RWPE1 (cell line): Measurements from ENCODE around the gene RNASE13.

Experiments used
- CTCF ChIA-PET: fragments of 350-600 bp; sonication (Branson Sonifier 250); formaldehyde crosslinking; extraction: SDS; loops from one replicate; lab custom pipeline; 2021; lab: Yijun Ruan, JAX
- POLR2A ChIA-PET: fragments of 400-600 bp; formaldehyde crosslinking; extraction: SDS; loops from one replicate; lab custom pipeline; 2020; ENCODE audit warnings: antibody characterized with exemption; ENCODE audit not compliant: low non-redundant PET; lab: Yijun Ruan, JAX
- DNase-seq: peaks from one replicate; pipeline ENCODE4 v3.0.0; 2012; ENCODE audit warnings: low spot score
- H3K27ac ChIP-seq: fragments of 450-650 bp; 2 replicates; pipeline ENCODE4 v1.5.1; 2017
- CTCF ChIP-seq: fragments of 450-650 bp; conservative IDR thresholded peaks from 2 replicates; pipeline ENCODE4 v1.5.1; 2017; ENCODE audit warnings: low read depth, mild to moderate bottlenecking

RNASE13 gene

GRCh38 chr14:21029917-21030316 is 4.7 kb downstream of the RNASE13 start, which contains the start of gene TPPP2:
Gene TPPP2, plus strand, starts transcription at chr14:21030217. Its CDS starts 365 bp downstream, at chr14:21030582.
- ChIA-PET POLR2A (no interaction called here), CTCF (interaction anchor here (2.1 kb wide), 1 partner anchor 10 kb away, joined by 7 read pairs; no protein-coding TSS in a partner anchor)
- no peak within 1 kb of the TSS for H3K27ac ChIP-seq
- TF ChIP-seq CTCF = no peak
- DNase-seq = no peak

- no peak for TF ChIP-seq CTCF
- CTCF ChIA-PET = interaction anchor here (0.7 kb wide), 1 partner anchor 12 kb away, joined by 3 read pairs; no protein-coding TSS in a partner anchor
- POLR2A ChIA-PET = no interaction called here
- DNase-seq = no peak
- no peak overlapping the region for H3K27ac ChIP-seq
These were observed 7.7 kb downstream of the RNASE13 start for GRCh38 chr14:21026988-21027315.

GRCh38 chr14:21026274-21026987 is 8.2 kb downstream of the RNASE13 start:
- no peak overlapping the region for H3K27ac ChIP-seq
- no peak for DNase-seq
- POLR2A ChIA-PET = no interaction called here
- TF ChIP-seq CTCF = no peak
- CTCF ChIA-PET = interaction anchor here (0.7 to 0.8 kb wide), 2 partner anchors 12 to 14 kb away, joined by 3 to 4 read pairs; no protein-coding TSS in a partner anchor

- TF ChIP-seq CTCF = no peak
- ChIA-PET POLR2A (no interaction called here), CTCF (interaction anchor here (0.8 to 1.0 kb wide), 2 partner anchors 11 to 14 kb away, joined by 3 to 4 read pairs; no protein-coding TSS in a partner anchor)
- no peak overlapping the region for H3K27ac ChIP-seq
- no peak for DNase-seq
These were observed 9.0 kb downstream of the RNASE13 start for GRCh38 chr14:21025371-21026273.

DNA sequence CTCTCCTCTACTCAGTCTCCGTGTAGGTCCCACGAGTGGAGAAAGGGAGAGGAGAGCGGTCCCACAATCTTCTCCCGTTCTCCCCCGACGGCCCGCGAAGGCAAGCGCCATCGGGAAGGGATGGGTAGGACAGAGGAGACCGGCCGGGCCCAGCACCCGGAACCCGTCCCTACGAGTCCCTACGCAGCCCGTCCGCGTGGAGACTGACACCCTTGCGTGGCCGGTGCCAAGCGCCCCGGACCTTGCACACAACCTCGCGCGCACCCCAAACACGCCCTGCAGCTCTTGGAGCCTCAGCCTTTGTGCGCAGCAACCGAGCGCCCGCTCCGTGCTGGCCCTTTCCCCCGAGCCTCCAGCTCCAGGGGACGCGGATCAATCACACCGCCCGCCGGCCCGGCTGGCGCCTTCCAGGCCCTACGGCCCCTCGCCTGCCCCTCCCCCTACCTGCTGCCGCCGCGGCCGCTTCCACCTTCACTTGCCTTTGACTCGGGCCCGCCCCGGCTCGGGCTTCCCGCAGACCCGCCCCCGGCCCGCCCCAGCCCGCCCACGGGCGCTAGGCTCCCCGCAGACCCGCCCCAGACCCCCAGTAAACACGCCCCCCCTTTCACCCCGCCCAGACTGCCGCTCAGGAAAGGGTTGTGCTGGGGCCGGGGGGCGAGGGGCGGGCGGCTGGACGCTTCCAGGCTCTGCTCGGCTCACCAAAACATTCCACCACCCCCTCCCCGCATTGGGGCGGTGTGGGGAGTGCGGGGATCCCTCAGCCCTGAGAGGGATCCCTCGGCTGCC is 9.8 kb downstream of the RNASE13 start, which contains the start of gene NDRG2:
Gene NDRG2 (minus strand): TSS at position 477 of the 786 bp plus-strand sequence. CDS start 1,746 bp downstream, outside the sequence.
- POLR2A ChIA-PET = interaction anchor here (0.5 to 0.6 kb wide), 2 partner anchors 17 to 682 kb away, joined by 3 read pairs; no protein-coding TSS in a partner anchor
- DNase-seq = peak; percentile 54
- H3K27ac ChIP-seq = no peak within 1 kb of the TSS
- CTCF ChIA-PET = interaction anchor here (0.6 to 1.0 kb wide), 3 partner anchors 10 to 65 kb away, joined by 3 to 4 read pairs (median 3); no protein-coding TSS in a partner anchor
- TF ChIP-seq CTCF = no peak
